Measurements from ENCODE around the gene SLC6A12.

GRCh38 chr12:209246-209645, 4.7 kb downstream of the SLC6A12 start:
- TF ChIP-seq CTCF (conservative IDR thresholded peaks at IDR 0.05) (no peak), EZH2 (IDR thresholded peaks at IDR 0.05; ENCODE audit: low read depth) (no peak)
